HEK293 (cell line): ENCODE measurements around the gene FAM9A.

ENCODE experiments used
- CTCF ChIA-PET: fragments of 350-600 bp; formaldehyde crosslinking; extraction: SDS; loops from one replicate; lab custom pipeline; 2021; ENCODE audit warnings: antibody characterized with exemption; lab: Yijun Ruan, JAX
- POLR2A ChIA-PET: fragments of 300-600 bp; formaldehyde crosslinking; extraction: SDS; loops from one replicate; lab custom pipeline; 2020; ENCODE audit warnings: antibody characterized with exemption, inconsistent platforms; lab: Yijun Ruan, JAX
- H3K27ac ChIP-seq: fragments of 200-500 bp; sonication (Bioruptor generic); 2 replicates; pipeline ENCODE4 v1.5.1; 2014; ENCODE audit warnings: low read depth, low read length, control low read depth, inconsistent platforms; ENCODE audit errors: extremely low read depth
- H3K36me3 ChIP-seq, 2 experiments: fragments of 200-500 bp in 1 of 2; sonication (Bioruptor generic) in 1 of 2; 1 replicate in 1 of 2; 2 replicates in 1 of 2; pipeline ENCODE4 v1.5.1; 2014 to 2017; ENCODE audit warnings: inconsistent platforms in 2 of 2, low read length in 2 of 2; ENCODE audit not compliant: control insufficient read depth in 2 of 2, insufficient read depth in 1 of 2
- H3K4me1 ChIP-seq: fragments of 200-500 bp; sonication (Bioruptor generic); 2 replicates; pipeline ENCODE4 v1.5.1; 2014; ENCODE audit warnings: mild to moderate bottlenecking, low read length, inconsistent platforms; ENCODE audit not compliant: control insufficient read depth, insufficient read depth
- H3K4me3 ChIP-seq: 2 replicates; pipeline ENCODE4 v1.5.1; 2011; ENCODE audit warnings: low read depth, mild to moderate bottlenecking, control low read depth, low read length, moderate library complexity
- H3K9me3 ChIP-seq: fragments of 200-500 bp; sonication (Bioruptor generic); 2 replicates; pipeline ENCODE4 v1.5.1; 2014; ENCODE audit warnings: low read depth, low read length, inconsistent platforms; ENCODE audit not compliant: control insufficient read depth, insufficient read depth
- GLI2 ChIP-seq: fragments of 450-650 bp; formaldehyde crosslinking; IDR thresholded peaks from 2 replicates; pipeline ENCODE4; 2017; ENCODE audit warnings: missing biosample characterization, missing genetic modification characterization, low read depth, borderline replicate concordance
- IKZF3 ChIP-seq: fragments of 450-650 bp; IDR thresholded peaks from 2 replicates; pipeline ENCODE4 v1.5.0; 2018; ENCODE audit warnings: missing biosample characterization, mild to moderate bottlenecking, missing genetic modification characterization, moderate library complexity
- KLF16 ChIP-seq: fragments of 450-650 bp; formaldehyde crosslinking; IDR thresholded peaks from 2 replicates; pipeline ENCODE4 v1.5.1; 2017; ENCODE audit warnings: missing biosample characterization, missing genetic modification characterization
- MEIS1 ChIP-seq: sonication (generic); formaldehyde crosslinking; IDR thresholded peaks from 2 replicates; pipeline ENCODE4 v1.8.1; 2022; ENCODE audit warnings: missing genetic modification reagents, mild to moderate bottlenecking, borderline replicate concordance
- SCRT1 ChIP-seq: fragments of 450-650 bp; formaldehyde crosslinking; IDR thresholded peaks from 2 replicates; pipeline ENCODE4 v1.5.1; 2016; ENCODE audit warnings: missing biosample characterization, missing genetic modification characterization, borderline replicate concordance
- YY2 ChIP-seq: fragments of 450-650 bp; formaldehyde crosslinking; IDR thresholded peaks from 2 replicates; pipeline ENCODE4 v1.5.1; 2016; ENCODE audit warnings: missing biosample characterization, missing genetic modification characterization
- ZBTB17 ChIP-seq: fragments of 450-650 bp; formaldehyde crosslinking; IDR thresholded peaks from 2 replicates; pipeline ENCODE4 v1.5.1; 2016; ENCODE audit warnings: missing biosample characterization, missing genetic modification characterization
- ZBTB21 ChIP-seq: fragments of 450-650 bp; formaldehyde crosslinking; IDR thresholded peaks from 2 replicates; pipeline ENCODE4 v1.5.1; 2017; ENCODE audit warnings: missing biosample characterization, missing genetic modification characterization
- ZNF175 ChIP-seq: fragments of 450-650 bp; formaldehyde crosslinking; IDR thresholded peaks from 2 replicates; pipeline ENCODE4 v1.5.1; 2016; ENCODE audit warnings: missing biosample characterization, missing genetic modification characterization
- ZNF266 ChIP-seq: fragments of 450-650 bp; formaldehyde crosslinking; IDR thresholded peaks from 2 replicates; pipeline ENCODE4 v1.5.1; 2016; ENCODE audit warnings: missing biosample characterization, missing genetic modification characterization, low read depth
- ZNF311 ChIP-seq: fragments of 450-650 bp; formaldehyde crosslinking; IDR thresholded peaks from 2 replicates; pipeline ENCODE4 v1.5.1; 2017; ENCODE audit warnings: missing biosample characterization, missing genetic modification characterization, borderline replicate concordance
- ZNF354C ChIP-seq: fragments of 450-650 bp; formaldehyde crosslinking; IDR thresholded peaks from 2 replicates; pipeline ENCODE4 v1.5.1; 2016; ENCODE audit warnings: missing biosample characterization, missing genetic modification characterization, low read depth, borderline replicate concordance
- ZNF391 ChIP-seq: fragments of 450-650 bp; formaldehyde crosslinking; IDR thresholded peaks from 2 replicates; pipeline ENCODE4 v1.5.1; 2016; ENCODE audit warnings: low read depth, missing biosample characterization, missing genetic modification characterization, borderline replicate concordance
- ZNF394 ChIP-seq: fragments of 450-650 bp; formaldehyde crosslinking; IDR thresholded peaks from 2 replicates; pipeline ENCODE4 v1.5.1; 2016; ENCODE audit warnings: missing biosample characterization, missing genetic modification characterization, mild to moderate bottlenecking, moderate library complexity, borderline replicate concordance
- ZNF416 ChIP-seq: fragments of 450-650 bp; formaldehyde crosslinking; IDR thresholded peaks from 2 replicates; pipeline ENCODE4 v1.5.1; 2016; ENCODE audit warnings: missing biosample characterization, missing genetic modification characterization
- ZNF571 ChIP-seq: fragments of 450-650 bp; formaldehyde crosslinking; IDR thresholded peaks from 2 replicates; pipeline ENCODE4 v1.5.0; 2017; ENCODE audit warnings: missing biosample characterization, missing genetic modification characterization
- ZNF677 ChIP-seq: fragments of 450-650 bp; IDR thresholded peaks from 2 replicates; pipeline ENCODE4 v1.5.0; 2018; ENCODE audit warnings: missing biosample characterization, mild to moderate bottlenecking, missing genetic modification characterization, moderate library complexity
- ZNF707 ChIP-seq: fragments of 450-650 bp; formaldehyde crosslinking; IDR thresholded peaks from 2 replicates; pipeline ENCODE4 v1.5.1; 2016; ENCODE audit warnings: missing biosample characterization, missing genetic modification characterization
- ZNF777 ChIP-seq: fragments of 450-650 bp; formaldehyde crosslinking; IDR thresholded peaks from 2 replicates; pipeline ENCODE4 v1.5.1; 2017; ENCODE audit warnings: missing biosample characterization, missing genetic modification characterization, borderline replicate concordance
- TF ChIP-seq, protein P1 (sequence below): fragments of 450-650 bp; formaldehyde crosslinking; IDR thresholded peaks from 2 replicates; pipeline ENCODE4 v1.5.1; 2017; ENCODE audit warnings: missing biosample characterization, missing genetic modification characterization
- TF ChIP-seq, protein P2 (sequence below): fragments of 450-650 bp; formaldehyde crosslinking; IDR thresholded peaks from 2 replicates; pipeline ENCODE4 v1.5.1; 2016; ENCODE audit warnings: missing biosample characterization, missing genetic modification characterization
- TF ChIP-seq, protein P3 (sequence below): fragments of 450-650 bp; formaldehyde crosslinking; IDR thresholded peaks from 2 replicates; pipeline ENCODE4 v1.5.1; 2017; ENCODE audit warnings: missing biosample characterization, missing genetic modification characterization
- TF ChIP-seq, protein P4 (sequence below): fragments of 450-650 bp; formaldehyde crosslinking; IDR thresholded peaks from 2 replicates; pipeline ENCODE4 v1.5.1; 2016; ENCODE audit warnings: missing biosample characterization, missing genetic modification characterization
- TF ChIP-seq, protein P5 (sequence below): fragments of 450-650 bp; formaldehyde crosslinking; IDR thresholded peaks from 2 replicates; pipeline ENCODE4 v1.5.1; 2016; ENCODE audit warnings: missing biosample characterization, missing genetic modification characterization

FAM9A gene

DNA sequence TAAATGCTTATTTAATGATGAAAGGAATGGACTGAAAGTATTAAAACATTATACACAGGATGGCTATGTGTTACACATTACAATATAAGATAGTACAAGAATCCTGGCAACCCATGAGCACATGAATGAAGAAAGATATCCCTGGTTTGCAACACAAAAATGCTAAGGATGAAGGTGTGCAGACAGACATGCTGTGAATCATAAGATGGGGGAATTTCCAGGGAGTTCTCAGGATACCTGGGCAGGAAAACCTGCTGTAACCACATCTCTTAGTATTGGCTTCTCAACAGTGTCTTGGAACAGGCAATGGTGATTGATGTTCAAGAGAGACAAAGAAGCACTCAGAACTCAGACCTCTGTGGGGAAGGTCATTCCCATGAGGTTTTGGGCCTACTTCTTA lies 45.4 kb downstream of the FAM9A start:
- no peak overlapping the region for H3K27ac ChIP-seq
- no peak overlapping the region for H3K4me3 ChIP-seq
- POLR2A ChIA-PET: no interaction called here
- TF ChIP-seq ZNF571 (tag by site-specific recombination): no peak
- no peak for TF ChIP-seq ZNF354C (tag by site-specific recombination)
- TF ChIP-seq IKZF3: no peak
- TF ChIP-seq, protein P1, sequence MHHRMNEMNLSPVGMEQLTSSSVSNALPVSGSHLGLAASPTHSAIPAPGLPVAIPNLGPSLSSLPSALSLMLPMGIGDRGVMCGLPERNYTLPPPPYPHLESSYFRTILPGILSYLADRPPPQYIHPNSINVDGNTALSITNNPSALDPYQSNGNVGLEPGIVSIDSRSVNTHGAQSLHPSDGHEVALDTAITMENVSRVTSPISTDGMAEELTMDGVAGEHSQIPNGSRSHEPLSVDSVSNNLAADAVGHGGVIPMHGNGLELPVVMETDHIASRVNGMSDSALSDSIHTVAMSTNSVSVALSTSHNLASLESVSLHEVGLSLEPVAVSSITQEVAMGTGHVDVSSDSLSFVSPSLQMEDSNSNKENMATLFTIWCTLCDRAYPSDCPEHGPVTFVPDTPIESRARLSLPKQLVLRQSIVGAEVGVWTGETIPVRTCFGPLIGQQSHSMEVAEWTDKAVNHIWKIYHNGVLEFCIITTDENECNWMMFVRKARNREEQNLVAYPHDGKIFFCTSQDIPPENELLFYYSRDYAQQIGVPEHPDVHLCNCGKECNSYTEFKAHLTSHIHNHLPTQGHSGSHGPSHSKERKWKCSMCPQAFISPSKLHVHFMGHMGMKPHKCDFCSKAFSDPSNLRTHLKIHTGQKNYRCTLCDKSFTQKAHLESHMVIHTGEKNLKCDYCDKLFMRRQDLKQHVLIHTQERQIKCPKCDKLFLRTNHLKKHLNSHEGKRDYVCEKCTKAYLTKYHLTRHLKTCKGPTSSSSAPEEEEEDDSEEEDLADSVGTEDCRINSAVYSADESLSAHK (tag by site-specific recombination): no peak
- TF ChIP-seq, all 188 proteins: peak for 0
- CTCF ChIA-PET: interaction anchor here (0.6 to 0.9 kb wide), 2 partner anchors 18 to 193 kb away, joined by 3 read pairs; no protein-coding TSS in a partner anchor
- Histone ChIP-seq H3K36me3 (no peaks in the 10 kb centered on the region), H3K4me1 (no peaks in the 10 kb centered on the region), H3K9me3 (no peaks in the 10 kb centered on the region)

DNA sequence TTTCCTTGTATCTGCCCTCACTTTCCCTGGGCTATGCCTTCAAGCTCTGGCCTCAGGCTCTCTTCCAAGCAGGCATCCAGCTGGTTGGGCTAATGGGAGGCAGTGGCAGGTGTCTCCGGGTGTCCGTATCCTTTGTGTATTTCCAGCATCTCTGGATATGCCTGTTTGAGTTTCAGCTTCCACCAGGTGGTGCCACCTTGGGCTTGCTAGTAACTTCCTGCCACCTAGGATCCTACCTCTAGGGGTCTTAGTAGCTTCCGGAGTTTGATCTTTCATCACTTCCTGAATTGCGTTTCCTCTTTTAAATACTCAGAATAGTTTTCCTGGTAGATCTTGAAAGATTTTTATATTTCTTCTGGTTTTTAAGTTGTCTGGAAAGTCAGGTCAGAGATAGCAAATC lies 46.1 kb downstream of the FAM9A start:
- CTCF ChIA-PET: interaction anchor here (0.6 to 1.4 kb wide), 6 partner anchors 11 to 949 kb away, joined by 3 to 4 read pairs (median 3); no protein-coding TSS in a partner anchor
- no peak for TF ChIP-seq YY2 (tag by site-specific recombination)
- no peak for TF ChIP-seq SCRT1 (tag by site-specific recombination)
- TF ChIP-seq ZNF266: no peak
- TF ChIP-seq ZNF311 (tag by site-specific recombination): no peak
- no peak for TF ChIP-seq KLF16
- TF ChIP-seq ZNF394 (tag by site-specific recombination): no peak
- no peak for TF ChIP-seq ZNF677 (tag by site-specific recombination)
- TF ChIP-seq ZNF391: no peak
- no peak for TF ChIP-seq ZNF707 (tag by site-specific recombination)
- no peak for TF ChIP-seq ZBTB21 (tag by site-specific recombination)
- TF ChIP-seq ZNF777 (tag by site-specific recombination): no peak
- TF ChIP-seq, protein P2, sequence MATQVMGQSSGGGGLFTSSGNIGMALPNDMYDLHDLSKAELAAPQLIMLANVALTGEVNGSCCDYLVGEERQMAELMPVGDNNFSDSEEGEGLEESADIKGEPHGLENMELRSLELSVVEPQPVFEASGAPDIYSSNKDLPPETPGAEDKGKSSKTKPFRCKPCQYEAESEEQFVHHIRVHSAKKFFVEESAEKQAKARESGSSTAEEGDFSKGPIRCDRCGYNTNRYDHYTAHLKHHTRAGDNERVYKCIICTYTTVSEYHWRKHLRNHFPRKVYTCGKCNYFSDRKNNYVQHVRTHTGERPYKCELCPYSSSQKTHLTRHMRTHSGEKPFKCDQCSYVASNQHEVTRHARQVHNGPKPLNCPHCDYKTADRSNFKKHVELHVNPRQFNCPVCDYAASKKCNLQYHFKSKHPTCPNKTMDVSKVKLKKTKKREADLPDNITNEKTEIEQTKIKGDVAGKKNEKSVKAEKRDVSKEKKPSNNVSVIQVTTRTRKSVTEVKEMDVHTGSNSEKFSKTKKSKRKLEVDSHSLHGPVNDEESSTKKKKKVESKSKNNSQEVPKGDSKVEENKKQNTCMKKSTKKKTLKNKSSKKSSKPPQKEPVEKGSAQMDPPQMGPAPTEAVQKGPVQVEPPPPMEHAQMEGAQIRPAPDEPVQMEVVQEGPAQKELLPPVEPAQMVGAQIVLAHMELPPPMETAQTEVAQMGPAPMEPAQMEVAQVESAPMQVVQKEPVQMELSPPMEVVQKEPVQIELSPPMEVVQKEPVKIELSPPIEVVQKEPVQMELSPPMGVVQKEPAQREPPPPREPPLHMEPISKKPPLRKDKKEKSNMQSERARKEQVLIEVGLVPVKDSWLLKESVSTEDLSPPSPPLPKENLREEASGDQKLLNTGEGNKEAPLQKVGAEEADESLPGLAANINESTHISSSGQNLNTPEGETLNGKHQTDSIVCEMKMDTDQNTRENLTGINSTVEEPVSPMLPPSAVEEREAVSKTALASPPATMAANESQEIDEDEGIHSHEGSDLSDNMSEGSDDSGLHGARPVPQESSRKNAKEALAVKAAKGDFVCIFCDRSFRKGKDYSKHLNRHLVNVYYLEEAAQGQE (tag by site-specific recombination): no peak
- TF ChIP-seq GLI2: no peak
- Histone ChIP-seq H3K4me1 (no peaks in the 10 kb centered on the region), H3K9me3 (no peaks in the 10 kb centered on the region), H3K4me3 (no peak overlapping the region), H3K36me3 (no peaks in the 10 kb centered on the region), H3K27ac (no peak overlapping the region)
- POLR2A ChIA-PET: no interaction called here

DNA sequence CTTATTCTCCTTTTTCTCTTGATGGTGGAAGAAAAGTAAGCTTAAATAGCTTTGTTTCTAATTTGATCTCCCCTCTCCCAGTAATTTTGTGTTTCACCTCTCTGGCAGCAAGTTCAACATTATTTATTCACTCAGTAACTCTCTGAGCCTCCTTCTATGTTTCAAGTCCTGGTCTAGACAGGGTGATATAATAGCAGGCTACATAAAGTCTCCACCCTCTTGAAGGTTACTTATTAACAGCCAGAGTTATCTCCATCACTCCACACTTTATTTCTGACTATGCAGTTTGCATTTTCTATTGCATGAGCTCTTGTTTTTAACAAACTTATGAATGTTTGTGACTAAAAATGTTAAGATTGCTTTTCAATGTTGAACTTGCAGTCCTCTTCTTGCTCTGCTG lies 51.5 kb downstream of the FAM9A start:
- Histone ChIP-seq H3K4me1 (no peaks in the 10 kb centered on the region), H3K4me3 (no peak overlapping the region), H3K36me3 (no peaks in the 10 kb centered on the region), H3K9me3 (no peaks in the 10 kb centered on the region)
- TF ChIP-seq ZNF416 (no peak), ZNF175 (tag by site-specific recombination) (no peak), MEIS1 (no peak), ZBTB17 (tag by site-specific recombination) (no peak), ZNF354C (tag by site-specific recombination) (no peak)
- TF ChIP-seq, protein P3, sequence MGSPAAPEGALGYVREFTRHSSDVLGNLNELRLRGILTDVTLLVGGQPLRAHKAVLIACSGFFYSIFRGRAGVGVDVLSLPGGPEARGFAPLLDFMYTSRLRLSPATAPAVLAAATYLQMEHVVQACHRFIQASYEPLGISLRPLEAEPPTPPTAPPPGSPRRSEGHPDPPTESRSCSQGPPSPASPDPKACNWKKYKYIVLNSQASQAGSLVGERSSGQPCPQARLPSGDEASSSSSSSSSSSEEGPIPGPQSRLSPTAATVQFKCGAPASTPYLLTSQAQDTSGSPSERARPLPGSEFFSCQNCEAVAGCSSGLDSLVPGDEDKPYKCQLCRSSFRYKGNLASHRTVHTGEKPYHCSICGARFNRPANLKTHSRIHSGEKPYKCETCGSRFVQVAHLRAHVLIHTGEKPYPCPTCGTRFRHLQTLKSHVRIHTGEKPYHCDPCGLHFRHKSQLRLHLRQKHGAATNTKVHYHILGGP (tag by site-specific recombination): no peak
- TF ChIP-seq, protein P4, sequence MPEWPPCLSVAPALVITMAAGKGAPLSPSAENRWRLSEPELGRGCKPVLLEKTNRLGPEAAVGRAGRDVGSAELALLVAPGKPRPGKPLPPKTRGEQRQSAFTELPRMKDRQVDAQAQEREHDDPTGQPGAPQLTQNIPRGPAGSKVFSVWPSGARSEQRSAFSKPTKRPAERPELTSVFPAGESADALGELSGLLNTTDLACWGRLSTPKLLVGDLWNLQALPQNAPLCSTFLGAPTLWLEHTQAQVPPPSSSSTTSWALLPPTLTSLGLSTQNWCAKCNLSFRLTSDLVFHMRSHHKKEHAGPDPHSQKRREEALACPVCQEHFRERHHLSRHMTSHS: no peak
- TF ChIP-seq, protein P5, sequence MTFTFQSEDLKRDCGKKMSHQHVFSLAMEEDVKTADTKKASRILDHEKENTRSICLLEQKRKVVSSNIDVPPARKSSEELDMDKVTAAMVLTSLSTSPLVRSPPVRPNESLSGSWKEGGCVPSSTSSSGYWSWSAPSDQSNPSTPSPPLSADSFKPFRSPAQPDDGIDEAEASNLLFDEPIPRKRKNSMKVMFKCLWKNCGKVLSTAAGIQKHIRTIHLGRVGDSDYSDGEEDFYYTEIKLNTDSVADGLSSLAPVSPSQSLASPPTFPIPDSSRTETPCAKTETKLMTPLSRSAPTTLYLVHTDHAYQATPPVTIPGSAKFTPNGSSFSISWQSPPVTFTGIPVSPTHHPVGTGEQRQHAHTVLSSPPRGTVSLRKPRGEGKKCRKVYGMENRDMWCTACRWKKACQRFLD (tag by site-specific recombination): no peak
- TF ChIP-seq, all 188 proteins: peak for 0
- CTCF ChIA-PET: interaction anchor here (0.7 to 4.4 kb wide), 4 partner anchors 63 to 1367 kb away, joined by 3 to 22 read pairs (median 6); no protein-coding TSS in a partner anchor
- POLR2A ChIA-PET: no interaction called here
- H3K27ac ChIP-seq: no peak overlapping the region
